SK-N-SH (cell line): ENCODE measurements around the gene UBE3B.

ENCODE experiments used
- EZH2phosphoT487 ChIP-seq: fragments of 200-600 bp; sonication (generic); IDR thresholded peaks from 2 replicates; pipeline ENCODE4 v1.6.1; 2017; ENCODE audit warnings: low read depth, mixed run types, mild to moderate bottlenecking, antibody characterized with exemption, moderate library complexity, borderline replicate concordance
- FOSL2 ChIP-seq: IDR thresholded peaks from 2 replicates; pipeline ENCODE4 v1.4.0; 2012; ENCODE audit warnings: low read depth, mild to moderate bottlenecking, moderate library complexity, borderline replicate concordance
- JUND ChIP-seq: IDR thresholded peaks from 2 replicates; pipeline ENCODE4 v1.4.0; 2012
- MAX ChIP-seq: IDR thresholded peaks from 2 replicates; pipeline ENCODE4 v1.4.0; 2012; ENCODE audit warnings: low read depth
- NFIC ChIP-seq: IDR thresholded peaks from 2 replicates; pipeline ENCODE4 v1.4.0; 2012; ENCODE audit warnings: borderline replicate concordance
- POLR2AphosphoS5 ChIP-seq: IDR thresholded peaks from 2 replicates; pipeline ENCODE4 v1.6.1; 2012; ENCODE audit warnings: low read depth, low read length
- RAD21 ChIP-seq: IDR thresholded peaks from 2 replicates; pipeline ENCODE4 v1.6.1; 2012; ENCODE audit warnings: mild to moderate bottlenecking, low read length
- RCOR1 ChIP-seq: fragments of 150-350 bp; IDR thresholded peaks from 2 replicates; pipeline ENCODE4 v1.6.1; 2017; ENCODE audit warnings: antibody characterized with exemption, low read length
- RFX5 ChIP-seq: IDR thresholded peaks from 2 replicates; pipeline ENCODE4 v1.6.1; 2012; ENCODE audit warnings: mild to moderate bottlenecking, improper control_type of control experiment, low read length
- SMC3 ChIP-seq: IDR thresholded peaks from 2 replicates; pipeline ENCODE4 v1.6.1; 2012; ENCODE audit warnings: low read depth, low read length, improper control_type of control experiment
- TAF1 ChIP-seq: IDR thresholded peaks from 2 replicates; pipeline ENCODE4 v1.6.1; 2012; ENCODE audit warnings: low read depth, mild to moderate bottlenecking, low read length, moderate library complexity, borderline replicate concordance
- YY1 ChIP-seq: IDR thresholded peaks from 2 replicates; pipeline ENCODE4 v1.4.0; 2012; ENCODE audit warnings: low read depth, mild to moderate bottlenecking
- TF ChIP-seq, protein P1 (sequence below): fragments of 200-600 bp; sonication (generic); IDR thresholded peaks from 2 replicates; pipeline ENCODE4 v1.6.1; 2017; ENCODE audit warnings: antibody characterized with exemption, mild to moderate bottlenecking, moderate library complexity
- TF ChIP-seq, protein P2 (sequence below): IDR thresholded peaks from 2 replicates; pipeline ENCODE4; 2012

GRCh38 chr12:109434582-109434981 is 42.9 kb upstream of the UBE3B start:
- TF ChIP-seq NFIC: no peak
- TF ChIP-seq RCOR1: no peak
- TF ChIP-seq TAF1: no peak
- TF ChIP-seq EZH2phosphoT487: no peak
- TF ChIP-seq, protein P1, sequence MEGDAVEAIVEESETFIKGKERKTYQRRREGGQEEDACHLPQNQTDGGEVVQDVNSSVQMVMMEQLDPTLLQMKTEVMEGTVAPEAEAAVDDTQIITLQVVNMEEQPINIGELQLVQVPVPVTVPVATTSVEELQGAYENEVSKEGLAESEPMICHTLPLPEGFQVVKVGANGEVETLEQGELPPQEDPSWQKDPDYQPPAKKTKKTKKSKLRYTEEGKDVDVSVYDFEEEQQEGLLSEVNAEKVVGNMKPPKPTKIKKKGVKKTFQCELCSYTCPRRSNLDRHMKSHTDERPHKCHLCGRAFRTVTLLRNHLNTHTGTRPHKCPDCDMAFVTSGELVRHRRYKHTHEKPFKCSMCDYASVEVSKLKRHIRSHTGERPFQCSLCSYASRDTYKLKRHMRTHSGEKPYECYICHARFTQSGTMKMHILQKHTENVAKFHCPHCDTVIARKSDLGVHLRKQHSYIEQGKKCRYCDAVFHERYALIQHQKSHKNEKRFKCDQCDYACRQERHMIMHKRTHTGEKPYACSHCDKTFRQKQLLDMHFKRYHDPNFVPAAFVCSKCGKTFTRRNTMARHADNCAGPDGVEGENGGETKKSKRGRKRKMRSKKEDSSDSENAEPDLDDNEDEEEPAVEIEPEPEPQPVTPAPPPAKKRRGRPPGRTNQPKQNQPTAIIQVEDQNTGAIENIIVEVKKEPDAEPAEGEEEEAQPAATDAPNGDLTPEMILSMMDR: no peak
- TF ChIP-seq, protein P2, sequence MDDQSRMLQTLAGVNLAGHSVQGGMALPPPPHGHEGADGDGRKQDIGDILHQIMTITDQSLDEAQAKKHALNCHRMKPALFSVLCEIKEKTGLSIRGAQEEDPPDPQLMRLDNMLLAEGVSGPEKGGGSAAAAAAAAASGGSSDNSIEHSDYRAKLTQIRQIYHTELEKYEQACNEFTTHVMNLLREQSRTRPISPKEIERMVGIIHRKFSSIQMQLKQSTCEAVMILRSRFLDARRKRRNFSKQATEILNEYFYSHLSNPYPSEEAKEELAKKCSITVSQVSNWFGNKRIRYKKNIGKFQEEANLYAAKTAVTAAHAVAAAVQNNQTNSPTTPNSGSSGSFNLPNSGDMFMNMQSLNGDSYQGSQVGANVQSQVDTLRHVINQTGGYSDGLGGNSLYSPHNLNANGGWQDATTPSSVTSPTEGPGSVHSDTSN: no peak
- no peak for TF ChIP-seq FOSL2
- no peak for TF ChIP-seq MAX
- TF ChIP-seq RAD21: no peak
- TF ChIP-seq RFX5: no peak
- TF ChIP-seq YY1: no peak
- no peak for TF ChIP-seq JUND
- no peak for TF ChIP-seq POLR2AphosphoS5
- no peak for TF ChIP-seq SMC3
